ENCODE measurements around the gene CBY3. TPM values are rescaled to one million over a fixed set of nuclear protein-coding genes. Genes with fewer than 3 reads are reported as not detected.

Gene CBY3
- total RNA-seq, 4 donors from 2014 or later = not detected

Small RNA genes within 50 kb of the gene (small RNA-seq; reads per million reads assigned to genes)
- gene RF00017 = not detected

Other genes with a start within 250 kb of the CBY3 start
- gene RUFY1, start 130.5 kb downstream of the CBY3 start, total RNA-seq = 10 to 100 TPM; 42.2 to 63.0 (median 55.8) TPM
- gene HNRNPH1, start 57.4 kb downstream of the CBY3 start, total RNA-seq = 100 to 1,000 TPM; 447 to 493 (median 473) TPM
- 100 to 1,000 TPM; 304 to 430 (median 379) TPM for gene CANX, start 17.9 kb upstream of the CBY3 start, total RNA-seq
- 10 to 100 TPM; 16.0 to 22.4 (median 18.6) TPM for gene MAML1, start 51.8 kb upstream of the CBY3 start, total RNA-seq
- 1 to 10 TPM in 3 of 4 donors, not detected in 1; 2.7 to 8.8 (median 7.0) TPM for gene LTC4S, start 113.0 kb upstream of the CBY3 start, total RNA-seq
- 100 to 1,000 TPM in 1 of 4 donors, 10 to 100 TPM in 3; 47.9 to 101 (median 84.2) TPM for gene MGAT4B, start 125.8 kb upstream of the CBY3 start, total RNA-seq
- gene SQSTM1, start 139.9 kb upstream of the CBY3 start, total RNA-seq = 100 to 1,000 TPM; 416 to 877 (median 516) TPM
- 10 to 100 TPM; 14.5 to 46.0 (median 31.0) TPM for gene MRNIP, start 177.8 kb upstream of the CBY3 start, total RNA-seq
- gene TBC1D9B, start 226.9 kb upstream of the CBY3 start, total RNA-seq = 100 to 1,000 TPM in 3 of 4 donors, 10 to 100 TPM in 1; 87.6 to 142 (median 122) TPM

All from subcutaneous adipose tissue (tissue), 4 donors.